OCI-LY7 (cell line): ENCODE data around the gene INSYN2A. TPM values are rescaled to one million over a fixed set of nuclear protein-coding genes. Genes with fewer than 3 reads are reported as not detected.

Experiments used
- BruUV-seq: library from RNA; stranded (reverse); fragments of 400-500 nt; replicated peaks from 2 replicates; lab custom pipeline; 2021; lab: Mats Ljungman, UMichigan
- CTCF ChIA-PET: fragments of 300-600 bp; sonication (Branson Sonifier 250); formaldehyde crosslinking; loops from one replicate; lab custom pipeline; 2022; ENCODE audit warnings: antibody characterized with exemption; ENCODE audit not compliant: unreplicated experiment; lab: Charles Lee
- POLR2A ChIA-PET: fragments of 300-600 bp; sonication (Branson Sonifier 250); formaldehyde crosslinking; loops from one replicate; lab custom pipeline; 2022; ENCODE audit warnings: antibody characterized with exemption; lab: Charles Lee
- DNase-seq: peaks from one replicate; pipeline ENCODE4 v3.0.0-alpha.2; 2015; ENCODE audit warnings: low spot score
- H2AFZ ChIP-seq: fragments of 200-600 bp; sonication (generic), shearing (Covaris generic); 2 replicates; pipeline ENCODE4 v1.6.1; 2014; ENCODE audit warnings: mild to moderate bottlenecking, antibody characterized with exemption, low read length, moderate library complexity
- H3K27ac ChIP-seq: fragments of 200-600 bp; sonication (generic); 2 replicates; pipeline ENCODE4 v1.5.1; 2014; ENCODE audit warnings: mixed run types, low read depth, mild to moderate bottlenecking, moderate library complexity, low read length, inconsistent platforms; ENCODE audit not compliant: poor library complexity, severe bottlenecking
- H3K36me3 ChIP-seq: fragments of 200-600 bp; sonication (generic); 2 replicates; pipeline ENCODE4 v1.6.1; 2014; ENCODE audit warnings: mild to moderate bottlenecking, antibody characterized with exemption, low read length, moderate library complexity, mixed read lengths; ENCODE audit not compliant: insufficient read depth
- H3K4me1 ChIP-seq: fragments of 200-600 bp; sonication (generic); 2 replicates; pipeline ENCODE4 v1.5.1; 2014; ENCODE audit warnings: mild to moderate bottlenecking, low read length; ENCODE audit not compliant: insufficient read depth, poor library complexity, severe bottlenecking
- H3K4me2 ChIP-seq: fragments of 200-600 bp; sonication (generic); 2 replicates; pipeline ENCODE4 v1.6.1; 2014; ENCODE audit warnings: mild to moderate bottlenecking, low read length
- H3K4me3 ChIP-seq: fragments of 200-600 bp; sonication (generic); 2 replicates; pipeline ENCODE4 v1.5.1; 2014; ENCODE audit warnings: mild to moderate bottlenecking, low read depth, low read length; ENCODE audit not compliant: poor library complexity, severe bottlenecking
- H3K79me2 ChIP-seq: fragments of 200-600 bp; sonication (generic); 2 replicates; pipeline ENCODE4 v1.6.1; 2016; ENCODE audit warnings: low read depth, mild to moderate bottlenecking, low read length, moderate library complexity, mixed read lengths; ENCODE audit not compliant: insufficient read depth
- H3K9me2 ChIP-seq: fragments of 200-600 bp; sonication (generic); 2 replicates; pipeline ENCODE4 v1.6.1; 2016; ENCODE audit warnings: mild to moderate bottlenecking, low read length, mixed read lengths; ENCODE audit not compliant: insufficient read depth
- H3K9me3 ChIP-seq: fragments of 200-600 bp; sonication (generic); 2 replicates; pipeline ENCODE4 v1.6.1; 2014; ENCODE audit warnings: mild to moderate bottlenecking, mixed run types, low read length, mixed read lengths
- H4K20me1 ChIP-seq: fragments of 200-600 bp; sonication (generic); 2 replicates; pipeline ENCODE4 v1.6.1; 2014; ENCODE audit warnings: mild to moderate bottlenecking, antibody characterized with exemption, low read length, moderate library complexity, mixed read lengths; ENCODE audit not compliant: insufficient read depth
- CTCF ChIP-seq: fragments of 200-600 bp; sonication (generic); conservative IDR thresholded peaks from 2 replicates; pipeline ENCODE4 v1.5.1; 2014; ENCODE audit warnings: mild to moderate bottlenecking, antibody characterized with exemption, low read length, moderate library complexity, mixed read lengths
- EZH2phosphoT487 ChIP-seq: fragments of 200-600 bp; sonication (generic); IDR thresholded peaks from 2 replicates; pipeline ENCODE4 v1.6.1; 2018; ENCODE audit warnings: low read depth, borderline replicate concordance, mild to moderate bottlenecking, mixed run types, antibody characterized with exemption, low read length, moderate library complexity, mixed read lengths
- intact Hi-C: fragments of 100-400 bp; cut with micrococcal nuclease; formaldehyde crosslinking; loops from one replicate; pipeline ENCODE4 v1.10.0; 2022; ENCODE audit not compliant: unreplicated experiment
- total RNA-seq, 2 experiments: library from RNA; depleted of rRNA in 1 of 2; stranded (reverse); fragments of >200 nt in 1 of 2; shearing (Covaris generic) in 1 of 2; gene quantifications; 2 replicates each; pipeline ENCODE4 v1.2.3, GENCODE V29; 2014 to 2022

INSYN2A gene
- total RNA-seq, 2 experiments from 2014 or later, result not detected

DNA sequence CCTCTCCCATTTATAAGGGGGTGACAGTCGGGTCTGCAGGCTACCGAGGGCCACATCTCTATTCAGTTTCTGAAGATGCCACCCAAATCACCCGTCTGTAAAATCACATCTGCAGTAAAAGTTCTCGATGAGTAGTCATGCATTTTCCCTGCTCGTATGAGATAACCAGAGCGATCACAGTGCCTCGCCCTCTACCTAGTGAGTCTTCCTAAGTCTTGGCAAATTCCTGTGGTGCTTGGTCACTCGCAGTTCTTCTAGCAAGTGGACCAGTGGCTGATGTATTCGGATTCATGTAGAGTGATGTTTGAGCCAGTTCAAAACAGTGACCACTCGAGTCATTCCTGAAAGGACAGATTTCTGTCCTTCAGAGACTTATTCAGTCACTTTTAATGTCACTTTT, 44.9 kb downstream of the INSYN2A start:
- Histone ChIP-seq H3K4me1 (no peaks in the 10 kb centered on the region), H3K36me3 (no peaks in the 10 kb centered on the region), H4K20me1 (no peaks in the 10 kb centered on the region), H2AFZ (no peak overlapping the region), H3K4me2 (no peak overlapping the region), H3K27ac (no peak overlapping the region), H3K4me3 (no peak overlapping the region), H3K79me2 (no peaks in the 10 kb centered on the region), H3K9me2 (no peaks in the 10 kb centered on the region), H3K9me3 (no peaks in the 10 kb centered on the region)
- no peak for DNase-seq
- no peak for TF ChIP-seq CTCF
- TF ChIP-seq EZH2phosphoT487, result no peak
- intact Hi-C loops, result no loop called here
- no TSS peak for BruUV-seq
- ChIA-PET CTCF (no interaction called here), POLR2A (no interaction called here)

DNA sequence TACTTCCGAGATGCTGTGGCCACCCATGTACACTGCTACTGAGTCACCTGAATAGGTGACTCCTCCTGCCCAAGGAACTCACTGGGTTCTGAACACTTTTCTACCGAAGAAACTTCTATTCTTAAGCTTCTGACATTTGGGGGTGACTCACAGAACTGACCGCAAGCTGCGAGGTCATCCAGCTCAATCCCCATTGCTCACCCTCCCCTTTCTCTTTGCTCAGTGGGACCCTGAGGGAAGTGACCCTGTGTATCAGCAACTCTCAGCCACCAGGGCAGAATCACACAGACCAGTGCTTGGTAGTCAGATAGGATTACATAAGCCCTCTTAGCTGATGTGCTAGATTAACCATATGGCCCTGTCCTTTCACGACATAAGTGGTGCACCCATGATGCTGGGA, 46.3 kb downstream of the INSYN2A start:
- intact Hi-C loops, result no loop called here
- CTCF ChIA-PET, result no interaction called here
- BruUV-seq, result no TSS peak

More for the DNA sequence above, 46.3 kb downstream of the INSYN2A start:
- Histone ChIP-seq H4K20me1 (no peaks in the 10 kb centered on the region), H3K4me2 (no peak overlapping the region), H3K27ac (no peak overlapping the region), H3K9me2 (no peaks in the 10 kb centered on the region), H3K4me1 (no peaks in the 10 kb centered on the region), H2AFZ (no peak overlapping the region), H3K36me3 (no peaks in the 10 kb centered on the region), H3K9me3 (no peaks in the 10 kb centered on the region), H3K79me2 (no peaks in the 10 kb centered on the region), H3K4me3 (no peak overlapping the region)
- POLR2A ChIA-PET, result no interaction called here
- no peak for DNase-seq
- TF ChIP-seq EZH2phosphoT487 (no peak), CTCF (no peak)
